ENCODE data around the gene GSK3B. TPM values are rescaled to one million over a fixed set of nuclear protein-coding genes. Genes with fewer than 3 reads are reported as not detected.

Gene GSK3B
- total RNA-seq, 1 donor = 94.1 TPM

GRCh38 chr3:119976214-119976613 lies 118.0 kb downstream of the GSK3B start:
- no peak overlapping the region for H3K4me3 ChIP-seq (ENCODE audit: low read depth, low read length)
- no peak for DNase-seq (ENCODE audit: low read depth)
- no peak for TF ChIP-seq CTCF (IDR thresholded peaks at IDR 0.05; ENCODE audit: insufficient read depth, low read depth, low read length)

GRCh38 chr3:119974656-119975055 lies 119.6 kb downstream of the GSK3B start:
- TF ChIP-seq CTCF (IDR thresholded peaks at IDR 0.05; ENCODE audit: insufficient read depth, low read depth, low read length) = no peak
- no peak for DNase-seq (ENCODE audit: low read depth)

GRCh38 chr3:119973018-119973646 lies 121.1 kb downstream of the GSK3B start:
- DNase-seq (ENCODE audit: low read depth) = peak; percentile 18
- H3K4me3 ChIP-seq (ENCODE audit: low read depth, low read length) = no peak overlapping the region
- TF ChIP-seq CTCF (IDR thresholded peaks at IDR 0.05; ENCODE audit: insufficient read depth, low read depth, low read length) = no peak

More at GRCh38 chr3:119974656-119975055, 119.6 kb downstream of the GSK3B start:
- H3K4me3 ChIP-seq (ENCODE audit: low read depth, low read length) = no peak overlapping the region

GRCh38 chr3:119969759-119970158 lies 124.5 kb downstream of the GSK3B start:
- no peak overlapping the region for H3K4me3 ChIP-seq (ENCODE audit: low read depth, low read length)
- no peak for DNase-seq (ENCODE audit: low read depth)
- no peak for TF ChIP-seq CTCF (IDR thresholded peaks at IDR 0.05; ENCODE audit: insufficient read depth, low read depth, low read length)

- DNase-seq (ENCODE audit: low read depth) = no peak
Observed at GRCh38 chr3:119967353-119968006, 126.8 kb downstream of the GSK3B start.

GRCh38 chr3:119965692-119966091 lies 128.6 kb downstream of the GSK3B start:
- TF ChIP-seq CTCF (IDR thresholded peaks at IDR 0.05; ENCODE audit: insufficient read depth, low read depth, low read length) = no peak
- H3K4me3 ChIP-seq (ENCODE audit: low read depth, low read length) = no peak overlapping the region
- peak; percentile 44 for DNase-seq (ENCODE audit: low read depth)

More at GRCh38 chr3:119967353-119968006, 126.8 kb downstream of the GSK3B start:
- TF ChIP-seq CTCF (IDR thresholded peaks at IDR 0.05; ENCODE audit: insufficient read depth, low read depth, low read length) = no peak
- H3K4me3 ChIP-seq (ENCODE audit: low read depth, low read length) = no peak overlapping the region

All from fibroblast of villous mesenchyme (primary cell).